ENCODE measurements around the gene GSTM5.

DNA sequence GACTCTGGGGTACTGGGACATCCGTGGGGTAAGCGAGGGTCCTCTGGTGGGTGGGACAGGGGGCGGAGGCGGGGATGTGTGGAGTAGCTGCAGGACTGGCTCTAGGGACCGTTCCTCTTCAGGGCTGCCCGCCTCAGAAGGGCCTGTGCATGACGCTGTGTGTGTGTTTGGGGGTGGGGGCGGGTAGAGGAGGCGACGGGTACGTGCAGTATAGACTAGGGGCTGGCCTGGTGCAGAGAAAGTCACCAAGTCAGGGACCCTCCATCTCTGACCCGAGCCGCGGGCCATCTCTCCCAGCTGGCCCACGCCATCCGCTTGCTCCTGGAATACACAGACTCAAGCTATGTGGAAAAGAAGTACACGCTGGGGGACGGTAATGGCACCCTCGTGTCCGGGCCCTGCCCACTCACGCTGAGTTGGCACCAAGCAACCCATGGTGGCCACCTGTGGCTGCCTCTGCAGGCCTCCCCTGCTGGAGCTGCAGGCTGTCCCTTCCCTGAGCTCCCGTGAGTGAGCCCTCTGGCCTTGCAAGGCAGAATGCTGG is 342 bp downstream of the GSTM5 start:
- no peak for TF ChIP-seq EZH2 (IDR thresholded peaks at IDR 0.05; ENCODE audit: low read depth)
- TF ChIP-seq, protein P1, sequence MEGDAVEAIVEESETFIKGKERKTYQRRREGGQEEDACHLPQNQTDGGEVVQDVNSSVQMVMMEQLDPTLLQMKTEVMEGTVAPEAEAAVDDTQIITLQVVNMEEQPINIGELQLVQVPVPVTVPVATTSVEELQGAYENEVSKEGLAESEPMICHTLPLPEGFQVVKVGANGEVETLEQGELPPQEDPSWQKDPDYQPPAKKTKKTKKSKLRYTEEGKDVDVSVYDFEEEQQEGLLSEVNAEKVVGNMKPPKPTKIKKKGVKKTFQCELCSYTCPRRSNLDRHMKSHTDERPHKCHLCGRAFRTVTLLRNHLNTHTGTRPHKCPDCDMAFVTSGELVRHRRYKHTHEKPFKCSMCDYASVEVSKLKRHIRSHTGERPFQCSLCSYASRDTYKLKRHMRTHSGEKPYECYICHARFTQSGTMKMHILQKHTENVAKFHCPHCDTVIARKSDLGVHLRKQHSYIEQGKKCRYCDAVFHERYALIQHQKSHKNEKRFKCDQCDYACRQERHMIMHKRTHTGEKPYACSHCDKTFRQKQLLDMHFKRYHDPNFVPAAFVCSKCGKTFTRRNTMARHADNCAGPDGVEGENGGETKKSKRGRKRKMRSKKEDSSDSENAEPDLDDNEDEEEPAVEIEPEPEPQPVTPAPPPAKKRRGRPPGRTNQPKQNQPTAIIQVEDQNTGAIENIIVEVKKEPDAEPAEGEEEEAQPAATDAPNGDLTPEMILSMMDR (conservative IDR thresholded peaks at IDR 0.05): no peak
